AG10803 (cell line): Measurements from ENCODE around the gene CTTNBP2.

Source experiments
- DNase-seq: peaks from one replicate; pipeline ENCODE4 v3.0.0; 2010; ENCODE audit warnings: low read depth
- H3K4me3 ChIP-seq: 2 replicates; pipeline ENCODE4 v1.5.1; 2011; ENCODE audit warnings: mild to moderate bottlenecking, low read length, control low read depth
- TF ChIP-seq, protein P1 (sequence below): conservative IDR thresholded peaks from 2 replicates; pipeline ENCODE4 v1.5.1; 2011; ENCODE audit warnings: mild to moderate bottlenecking, low read length, control low read depth, inconsistent platforms

CTTNBP2 gene

GRCh38 chr7:117870448-117871130, 2.7 kb downstream of the CTTNBP2 start:
- no peak overlapping the region for H3K4me3 ChIP-seq
- TF ChIP-seq, protein P1, sequence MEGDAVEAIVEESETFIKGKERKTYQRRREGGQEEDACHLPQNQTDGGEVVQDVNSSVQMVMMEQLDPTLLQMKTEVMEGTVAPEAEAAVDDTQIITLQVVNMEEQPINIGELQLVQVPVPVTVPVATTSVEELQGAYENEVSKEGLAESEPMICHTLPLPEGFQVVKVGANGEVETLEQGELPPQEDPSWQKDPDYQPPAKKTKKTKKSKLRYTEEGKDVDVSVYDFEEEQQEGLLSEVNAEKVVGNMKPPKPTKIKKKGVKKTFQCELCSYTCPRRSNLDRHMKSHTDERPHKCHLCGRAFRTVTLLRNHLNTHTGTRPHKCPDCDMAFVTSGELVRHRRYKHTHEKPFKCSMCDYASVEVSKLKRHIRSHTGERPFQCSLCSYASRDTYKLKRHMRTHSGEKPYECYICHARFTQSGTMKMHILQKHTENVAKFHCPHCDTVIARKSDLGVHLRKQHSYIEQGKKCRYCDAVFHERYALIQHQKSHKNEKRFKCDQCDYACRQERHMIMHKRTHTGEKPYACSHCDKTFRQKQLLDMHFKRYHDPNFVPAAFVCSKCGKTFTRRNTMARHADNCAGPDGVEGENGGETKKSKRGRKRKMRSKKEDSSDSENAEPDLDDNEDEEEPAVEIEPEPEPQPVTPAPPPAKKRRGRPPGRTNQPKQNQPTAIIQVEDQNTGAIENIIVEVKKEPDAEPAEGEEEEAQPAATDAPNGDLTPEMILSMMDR = no peak
- DNase-seq = no peak

- DNase-seq = no peak
- H3K4me3 ChIP-seq = no peak overlapping the region
- TF ChIP-seq, protein P1 = no peak
These were observed 3.9 kb downstream of the CTTNBP2 start for GRCh38 chr7:117869374-117869773.

GRCh38 chr7:117863618-117864017, 9.6 kb downstream of the CTTNBP2 start:
- TF ChIP-seq, protein P1 = no peak
- no peak overlapping the region for H3K4me3 ChIP-seq
- no peak for DNase-seq

DNA sequence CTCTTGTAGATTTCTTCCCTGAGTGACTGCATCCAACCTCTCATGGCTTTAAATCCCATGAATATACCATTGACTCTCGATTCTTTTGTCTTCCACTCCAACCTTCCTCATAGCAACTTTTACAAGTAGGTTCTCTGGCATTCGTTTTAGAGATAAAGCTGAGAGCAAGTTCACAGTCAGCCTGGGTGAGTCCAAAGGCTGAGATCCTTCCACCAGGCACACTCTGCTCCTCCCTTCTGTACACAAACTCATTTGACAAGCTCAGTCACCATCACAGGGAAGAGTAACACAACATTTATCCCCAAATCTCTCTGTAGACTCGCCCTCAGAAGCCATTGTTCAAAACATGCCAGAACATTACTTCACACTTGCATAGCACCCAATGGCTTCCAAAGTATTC, 10.9 kb downstream of the CTTNBP2 start:
- TF ChIP-seq, protein P1 = no peak
- no peak for DNase-seq
- H3K4me3 ChIP-seq = no peak overlapping the region

GRCh38 chr7:117859246-117859812, 13.9 kb downstream of the CTTNBP2 start:
- DNase-seq = no peak
- no peak overlapping the region for H3K4me3 ChIP-seq

GRCh38 chr7:117858712-117859111, 14.5 kb downstream of the CTTNBP2 start:
- H3K4me3 ChIP-seq = no peak overlapping the region
- TF ChIP-seq, protein P1 = no peak
- DNase-seq = no peak

More at GRCh38 chr7:117859246-117859812, 13.9 kb downstream of the CTTNBP2 start:
- TF ChIP-seq, protein P1 = no peak

DNA sequence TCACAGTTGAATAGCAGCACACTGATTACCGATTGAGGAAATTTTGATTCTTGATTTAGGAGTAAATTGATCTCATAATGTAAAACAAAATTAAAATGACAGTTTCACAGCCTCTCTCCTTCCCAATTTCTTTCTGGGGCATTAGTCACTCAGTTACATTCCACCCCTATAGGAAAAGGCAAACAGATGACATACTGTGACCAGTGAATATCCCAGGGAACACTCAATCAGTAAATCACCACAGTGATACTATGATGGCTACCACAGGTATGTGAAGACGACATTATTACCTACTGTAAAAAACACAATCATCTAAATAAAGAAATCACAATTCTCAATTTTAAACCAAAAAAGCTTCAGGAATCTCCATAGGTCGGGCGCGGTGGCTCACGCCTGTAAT, 15.5 kb downstream of the CTTNBP2 start:
- TF ChIP-seq, protein P1 = no peak
- DNase-seq = no peak

More for the DNA sequence above, 15.5 kb downstream of the CTTNBP2 start:
- H3K4me3 ChIP-seq = no peak overlapping the region
